OCI-LY1 (cell line): Measurements from ENCODE around the gene PSMA5.
"Not testable (repeated sequence)": the region's sequence is repeated elsewhere in the genome, so short reads cannot be mapped to it uniquely, and the experiment has no call there.

Experiments
- EZH2 ChIP-seq: fragments of 200-600 bp; sonication (generic), shearing (Covaris generic); IDR thresholded peaks from 2 replicates; pipeline ENCODE4 v1.8.0; 2017; ENCODE audit warnings: borderline replicate concordance, mixed run types, mild to moderate bottlenecking, antibody characterized with exemption, low read length, moderate library complexity, mixed read lengths
- TF ChIP-seq, protein P1 (sequence below): fragments of 200-600 bp; sonication (generic), shearing (Covaris generic); IDR thresholded peaks from 2 replicates; pipeline ENCODE4 v1.5.1; 2017; ENCODE audit warnings: mild to moderate bottlenecking, antibody characterized with exemption, low read length, moderate library complexity, mixed read lengths

DNA sequence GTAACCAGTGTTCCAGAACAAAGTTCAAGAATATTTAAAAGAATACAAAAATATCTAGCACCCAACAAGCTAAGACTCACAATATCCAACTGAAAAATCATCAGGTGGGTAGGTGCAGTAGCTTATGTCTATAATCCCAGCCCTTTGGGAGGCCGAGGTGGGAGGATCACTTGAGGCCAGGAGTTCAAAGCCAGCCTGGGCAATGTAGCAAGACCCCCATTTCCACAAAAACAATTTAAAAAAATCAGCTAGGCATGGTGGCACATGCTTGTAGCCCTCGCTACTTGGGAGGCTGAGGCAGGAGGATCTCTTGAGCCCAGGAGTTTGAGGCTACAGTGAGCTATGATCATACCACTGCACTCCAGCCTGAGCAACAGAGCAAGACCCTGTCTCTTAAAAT, 52.6 kb downstream of the PSMA5 start:
- TF ChIP-seq, protein P1, sequence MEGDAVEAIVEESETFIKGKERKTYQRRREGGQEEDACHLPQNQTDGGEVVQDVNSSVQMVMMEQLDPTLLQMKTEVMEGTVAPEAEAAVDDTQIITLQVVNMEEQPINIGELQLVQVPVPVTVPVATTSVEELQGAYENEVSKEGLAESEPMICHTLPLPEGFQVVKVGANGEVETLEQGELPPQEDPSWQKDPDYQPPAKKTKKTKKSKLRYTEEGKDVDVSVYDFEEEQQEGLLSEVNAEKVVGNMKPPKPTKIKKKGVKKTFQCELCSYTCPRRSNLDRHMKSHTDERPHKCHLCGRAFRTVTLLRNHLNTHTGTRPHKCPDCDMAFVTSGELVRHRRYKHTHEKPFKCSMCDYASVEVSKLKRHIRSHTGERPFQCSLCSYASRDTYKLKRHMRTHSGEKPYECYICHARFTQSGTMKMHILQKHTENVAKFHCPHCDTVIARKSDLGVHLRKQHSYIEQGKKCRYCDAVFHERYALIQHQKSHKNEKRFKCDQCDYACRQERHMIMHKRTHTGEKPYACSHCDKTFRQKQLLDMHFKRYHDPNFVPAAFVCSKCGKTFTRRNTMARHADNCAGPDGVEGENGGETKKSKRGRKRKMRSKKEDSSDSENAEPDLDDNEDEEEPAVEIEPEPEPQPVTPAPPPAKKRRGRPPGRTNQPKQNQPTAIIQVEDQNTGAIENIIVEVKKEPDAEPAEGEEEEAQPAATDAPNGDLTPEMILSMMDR, result not testable (repeated sequence)
- TF ChIP-seq EZH2, result not testable (repeated sequence)
